ENCODE results near the gene TTC24.

DNA sequence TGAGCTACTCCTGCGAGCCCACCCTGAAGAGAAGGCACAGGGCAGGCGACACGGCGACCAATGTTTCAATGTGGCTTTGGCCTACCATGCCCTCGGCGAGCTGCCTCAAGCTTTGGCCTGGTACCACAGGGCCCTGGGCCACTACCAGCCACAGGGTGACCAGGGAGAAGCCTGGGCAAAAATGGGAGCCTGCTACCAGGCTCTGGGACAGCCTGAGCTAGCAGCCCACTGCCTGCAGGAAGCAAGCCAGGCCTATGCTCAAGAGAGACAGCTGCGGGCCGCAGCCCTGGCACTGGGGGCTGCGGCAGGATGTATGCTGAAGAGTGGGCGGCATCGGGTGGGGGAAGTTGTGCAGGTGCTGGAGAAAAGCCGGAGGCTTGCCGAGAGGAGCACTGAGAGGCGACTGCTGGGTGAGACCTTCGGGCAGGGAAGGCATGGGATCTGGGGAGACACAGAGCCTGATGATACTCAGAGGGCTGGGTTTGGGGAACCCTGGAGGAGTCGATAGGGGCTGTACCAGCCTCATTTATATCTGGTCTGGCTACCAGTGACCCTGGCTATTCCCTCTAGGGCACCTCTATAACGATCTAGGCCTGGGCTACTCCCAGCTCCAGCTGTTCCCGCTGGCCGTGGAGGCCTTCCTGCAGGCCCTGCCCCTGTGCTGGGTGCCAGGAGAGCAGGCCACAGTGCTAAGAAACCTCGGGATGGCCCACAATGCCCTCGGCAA lies 2.3 kb downstream of the TTC24 start:
- TF ChIP-seq, protein P1, sequence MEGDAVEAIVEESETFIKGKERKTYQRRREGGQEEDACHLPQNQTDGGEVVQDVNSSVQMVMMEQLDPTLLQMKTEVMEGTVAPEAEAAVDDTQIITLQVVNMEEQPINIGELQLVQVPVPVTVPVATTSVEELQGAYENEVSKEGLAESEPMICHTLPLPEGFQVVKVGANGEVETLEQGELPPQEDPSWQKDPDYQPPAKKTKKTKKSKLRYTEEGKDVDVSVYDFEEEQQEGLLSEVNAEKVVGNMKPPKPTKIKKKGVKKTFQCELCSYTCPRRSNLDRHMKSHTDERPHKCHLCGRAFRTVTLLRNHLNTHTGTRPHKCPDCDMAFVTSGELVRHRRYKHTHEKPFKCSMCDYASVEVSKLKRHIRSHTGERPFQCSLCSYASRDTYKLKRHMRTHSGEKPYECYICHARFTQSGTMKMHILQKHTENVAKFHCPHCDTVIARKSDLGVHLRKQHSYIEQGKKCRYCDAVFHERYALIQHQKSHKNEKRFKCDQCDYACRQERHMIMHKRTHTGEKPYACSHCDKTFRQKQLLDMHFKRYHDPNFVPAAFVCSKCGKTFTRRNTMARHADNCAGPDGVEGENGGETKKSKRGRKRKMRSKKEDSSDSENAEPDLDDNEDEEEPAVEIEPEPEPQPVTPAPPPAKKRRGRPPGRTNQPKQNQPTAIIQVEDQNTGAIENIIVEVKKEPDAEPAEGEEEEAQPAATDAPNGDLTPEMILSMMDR (conservative IDR thresholded peaks at IDR 0.05; ENCODE audit: low read depth in 2 of 2): no peak
- TF ChIP-seq EZH2 (IDR thresholded peaks at IDR 0.05; ENCODE audit: low read depth, unreplicated experiment) (no peak), ZNF331 (CRISPR knock-in tag; IDR thresholded peaks at IDR 0.05; ENCODE audit: low read depth) (no peak), EZH2phosphoT487 (IDR thresholded peaks at IDR 0.05; ENCODE audit: unreplicated experiment) (no peak), REST (IDR thresholded peaks at IDR 0.05; ENCODE audit: unreplicated experiment) (no peak), POLR2AphosphoS5 (IDR thresholded peaks at IDR 0.05; ENCODE audit: low read depth) (no peak), JUNB (IDR thresholded peaks at IDR 0.05; ENCODE audit: unreplicated experiment) (no peak), ZNF114 (CRISPR knock-in tag; IDR thresholded peaks at IDR 0.05) (no peak)
- TF ChIP-seq, protein P2, sequence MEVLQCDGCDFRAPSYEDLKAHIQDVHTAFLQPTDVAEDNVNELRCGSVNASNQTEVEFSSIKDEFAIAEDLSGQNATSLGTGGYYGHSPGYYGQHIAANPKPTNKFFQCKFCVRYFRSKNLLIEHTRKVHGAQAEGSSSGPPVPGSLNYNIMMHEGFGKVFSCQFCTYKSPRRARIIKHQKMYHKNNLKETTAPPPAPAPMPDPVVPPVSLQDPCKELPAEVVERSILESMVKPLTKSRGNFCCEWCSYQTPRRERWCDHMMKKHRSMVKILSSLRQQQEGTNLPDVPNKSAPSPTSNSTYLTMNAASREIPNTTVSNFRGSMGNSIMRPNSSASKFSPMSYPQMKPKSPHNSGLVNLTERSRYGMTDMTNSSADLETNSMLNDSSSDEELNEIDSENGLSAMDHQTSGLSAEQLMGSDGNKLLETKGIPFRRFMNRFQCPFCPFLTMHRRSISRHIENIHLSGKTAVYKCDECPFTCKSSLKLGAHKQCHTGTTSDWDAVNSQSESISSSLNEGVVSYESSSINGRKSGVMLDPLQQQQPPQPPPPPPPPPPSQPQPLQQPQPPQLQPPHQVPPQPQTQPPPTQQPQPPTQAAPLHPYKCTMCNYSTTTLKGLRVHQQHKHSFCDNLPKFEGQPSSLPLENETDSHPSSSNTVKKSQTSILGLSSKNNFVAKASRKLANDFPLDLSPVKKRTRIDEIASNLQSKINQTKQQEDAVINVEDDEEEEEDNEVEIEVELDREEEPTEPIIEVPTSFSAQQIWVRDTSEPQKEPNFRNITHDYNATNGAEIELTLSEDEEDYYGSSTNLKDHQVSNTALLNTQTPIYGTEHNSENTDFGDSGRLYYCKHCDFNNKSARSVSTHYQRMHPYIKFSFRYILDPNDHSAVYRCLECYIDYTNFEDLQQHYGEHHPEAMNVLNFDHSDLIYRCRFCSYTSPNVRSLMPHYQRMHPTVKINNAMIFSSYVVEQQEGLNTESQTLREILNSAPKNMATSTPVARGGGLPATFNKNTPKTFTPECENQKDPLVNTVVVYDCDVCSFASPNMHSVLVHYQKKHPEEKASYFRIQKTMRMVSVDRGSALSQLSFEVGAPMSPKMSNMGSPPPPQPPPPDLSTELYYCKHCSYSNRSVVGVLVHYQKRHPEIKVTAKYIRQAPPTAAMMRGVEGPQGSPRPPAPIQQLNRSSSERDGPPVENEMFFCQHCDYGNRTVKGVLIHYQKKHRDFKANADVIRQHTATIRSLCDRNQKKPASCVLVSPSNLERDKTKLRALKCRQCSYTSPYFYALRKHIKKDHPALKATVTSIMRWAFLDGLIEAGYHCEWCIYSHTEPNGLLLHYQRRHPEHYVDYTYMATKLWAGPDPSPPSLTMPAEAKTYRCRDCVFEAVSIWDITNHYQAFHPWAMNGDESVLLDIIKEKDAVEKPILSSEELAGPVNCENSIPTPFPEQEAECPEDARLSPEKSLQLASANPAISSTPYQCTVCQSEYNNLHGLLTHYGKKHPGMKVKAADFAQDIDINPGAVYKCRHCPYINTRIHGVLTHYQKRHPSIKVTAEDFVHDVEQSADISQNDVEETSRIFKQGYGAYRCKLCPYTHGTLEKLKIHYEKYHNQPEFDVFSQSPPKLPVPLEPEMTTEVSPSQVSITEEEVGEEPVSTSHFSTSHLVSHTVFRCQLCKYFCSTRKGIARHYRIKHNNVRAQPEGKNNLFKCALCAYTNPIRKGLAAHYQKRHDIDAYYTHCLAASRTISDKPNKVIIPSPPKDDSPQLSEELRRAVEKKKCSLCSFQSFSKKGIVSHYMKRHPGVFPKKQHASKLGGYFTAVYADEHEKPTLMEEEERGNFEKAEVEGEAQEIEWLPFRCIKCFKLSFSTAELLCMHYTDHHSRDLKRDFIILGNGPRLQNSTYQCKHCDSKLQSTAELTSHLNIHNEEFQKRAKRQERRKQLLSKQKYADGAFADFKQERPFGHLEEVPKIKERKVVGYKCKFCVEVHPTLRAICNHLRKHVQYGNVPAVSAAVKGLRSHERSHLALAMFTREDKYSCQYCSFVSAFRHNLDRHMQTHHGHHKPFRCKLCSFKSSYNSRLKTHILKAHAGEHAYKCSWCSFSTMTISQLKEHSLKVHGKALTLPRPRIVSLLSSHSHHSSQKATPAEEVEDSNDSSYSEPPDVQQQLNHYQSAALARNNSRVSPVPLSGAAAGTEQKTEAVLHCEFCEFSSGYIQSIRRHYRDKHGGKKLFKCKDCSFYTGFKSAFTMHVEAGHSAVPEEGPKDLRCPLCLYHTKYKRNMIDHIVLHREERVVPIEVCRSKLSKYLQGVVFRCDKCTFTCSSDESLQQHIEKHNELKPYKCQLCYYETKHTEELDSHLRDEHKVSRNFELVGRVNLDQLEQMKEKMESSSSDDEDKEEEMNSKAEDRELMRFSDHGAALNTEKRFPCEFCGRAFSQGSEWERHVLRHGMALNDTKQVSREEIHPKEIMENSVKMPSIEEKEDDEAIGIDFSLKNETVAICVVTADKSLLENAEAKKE (CRISPR knock-in tag; IDR thresholded peaks at IDR 0.05): no peak
- TF ChIP-seq, protein P3, sequence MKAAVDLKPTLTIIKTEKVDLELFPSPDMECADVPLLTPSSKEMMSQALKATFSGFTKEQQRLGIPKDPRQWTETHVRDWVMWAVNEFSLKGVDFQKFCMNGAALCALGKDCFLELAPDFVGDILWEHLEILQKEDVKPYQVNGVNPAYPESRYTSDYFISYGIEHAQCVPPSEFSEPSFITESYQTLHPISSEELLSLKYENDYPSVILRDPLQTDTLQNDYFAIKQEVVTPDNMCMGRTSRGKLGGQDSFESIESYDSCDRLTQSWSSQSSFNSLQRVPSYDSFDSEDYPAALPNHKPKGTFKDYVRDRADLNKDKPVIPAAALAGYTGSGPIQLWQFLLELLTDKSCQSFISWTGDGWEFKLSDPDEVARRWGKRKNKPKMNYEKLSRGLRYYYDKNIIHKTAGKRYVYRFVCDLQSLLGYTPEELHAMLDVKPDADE (IDR thresholded peaks at IDR 0.05): no peak
